Inflammatory macrophage treated with lipopolysaccharide for 1 hour (primary cell): ENCODE results near the gene SLC41A1.

Source experiments
- DNase-seq, 2 donors: peaks; one replicate each; pipeline ENCODE4 v3.0.0-alpha.2; 2020 to 2022

SLC41A1 gene

DNA sequence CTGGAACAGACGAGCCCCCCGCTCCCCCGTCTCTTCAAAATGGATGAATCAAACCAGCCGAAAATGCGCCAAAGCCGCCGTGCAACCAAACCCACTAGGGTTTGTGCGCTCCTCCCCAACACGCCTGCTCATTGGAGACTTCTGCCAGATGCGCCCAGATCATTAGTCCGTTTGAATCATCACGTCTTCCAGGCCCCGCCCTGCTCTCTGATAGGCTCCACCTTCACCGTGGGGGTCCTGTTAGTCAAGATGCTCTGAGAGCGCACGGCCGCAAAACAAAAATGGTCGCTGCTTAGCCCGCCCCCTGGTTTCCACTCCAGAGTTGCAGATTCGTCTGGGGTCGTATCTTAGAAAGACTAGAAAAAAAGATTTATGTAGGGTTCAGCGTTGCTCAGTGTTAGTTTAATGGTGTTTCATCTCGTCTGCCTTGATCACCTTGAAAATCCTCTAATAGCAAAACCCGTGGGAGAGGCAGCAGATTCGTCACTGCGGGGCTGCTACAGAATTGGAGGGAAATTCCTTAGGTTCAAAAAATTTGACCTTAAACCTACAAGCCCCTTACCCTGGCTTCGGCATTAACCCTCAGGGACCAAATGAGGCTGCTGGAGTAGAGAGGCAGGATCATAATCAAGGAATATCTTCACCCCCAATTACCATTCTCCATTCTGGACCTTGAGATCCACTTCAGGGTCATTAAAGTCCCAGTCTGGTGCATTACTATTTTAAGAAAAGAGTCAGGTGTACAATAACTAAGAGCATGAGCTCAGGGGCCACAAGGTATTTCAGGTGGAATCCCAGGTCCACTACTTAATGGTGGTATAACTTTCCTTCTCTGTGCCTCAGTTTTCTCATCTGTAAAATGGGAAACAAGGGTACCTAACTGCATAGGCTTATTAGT lies 62.6 kb downstream of the SLC41A1 start, which contains the start of gene NUCKS1:
Gene NUCKS1 (minus strand): TSS at position 45 of the 898 bp plus-strand sequence. CDS start 209 bp downstream, outside the sequence.
- DNase-seq: peak; percentile 98 to 99

DNA sequence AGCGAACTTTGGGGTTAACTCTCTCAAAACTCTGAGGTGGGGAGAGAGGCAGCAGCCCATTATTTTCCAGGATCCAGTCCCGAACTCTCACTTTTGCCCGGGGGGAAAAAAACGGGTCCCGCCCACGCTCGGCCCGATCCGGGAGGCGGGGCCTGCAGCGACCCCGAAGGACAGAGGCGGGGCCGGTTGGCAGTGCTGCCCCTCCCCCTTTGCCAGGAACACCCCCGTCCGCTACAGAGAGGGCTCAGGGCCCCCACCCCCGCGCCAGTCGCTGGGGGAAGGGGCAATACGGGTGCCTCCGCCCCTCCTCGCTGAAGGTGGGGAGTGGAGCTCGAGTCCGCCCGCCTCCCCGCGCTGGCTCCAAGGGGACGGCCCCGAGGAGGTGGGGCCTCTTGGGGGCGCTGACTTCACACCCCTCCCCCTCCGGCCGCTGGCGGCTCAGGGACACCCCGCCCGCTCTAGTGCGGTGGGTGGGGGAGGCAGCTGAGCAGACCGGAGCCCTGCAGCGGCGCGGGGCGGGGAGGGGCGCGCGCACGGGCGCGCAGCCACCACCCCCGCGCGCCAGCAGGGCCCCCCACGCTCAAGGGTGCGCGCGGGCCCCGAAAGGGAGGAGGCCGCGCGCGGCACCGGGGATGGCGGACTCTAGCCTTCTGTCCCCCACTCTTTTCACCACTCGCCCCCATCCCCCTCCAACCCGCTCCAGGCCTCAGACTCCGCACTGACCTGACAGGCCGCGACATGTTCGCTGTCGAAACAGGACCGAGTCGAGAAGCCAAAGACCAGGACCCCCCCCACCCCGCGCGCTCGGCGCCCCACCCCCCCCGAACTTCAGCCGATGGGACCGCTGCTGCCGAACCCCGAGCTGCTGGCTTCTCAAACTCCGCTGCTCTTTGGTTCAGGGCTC lies 63.5 kb downstream of the SLC41A1 start:
- DNase-seq: peak; percentile 89 to 97

DNA sequence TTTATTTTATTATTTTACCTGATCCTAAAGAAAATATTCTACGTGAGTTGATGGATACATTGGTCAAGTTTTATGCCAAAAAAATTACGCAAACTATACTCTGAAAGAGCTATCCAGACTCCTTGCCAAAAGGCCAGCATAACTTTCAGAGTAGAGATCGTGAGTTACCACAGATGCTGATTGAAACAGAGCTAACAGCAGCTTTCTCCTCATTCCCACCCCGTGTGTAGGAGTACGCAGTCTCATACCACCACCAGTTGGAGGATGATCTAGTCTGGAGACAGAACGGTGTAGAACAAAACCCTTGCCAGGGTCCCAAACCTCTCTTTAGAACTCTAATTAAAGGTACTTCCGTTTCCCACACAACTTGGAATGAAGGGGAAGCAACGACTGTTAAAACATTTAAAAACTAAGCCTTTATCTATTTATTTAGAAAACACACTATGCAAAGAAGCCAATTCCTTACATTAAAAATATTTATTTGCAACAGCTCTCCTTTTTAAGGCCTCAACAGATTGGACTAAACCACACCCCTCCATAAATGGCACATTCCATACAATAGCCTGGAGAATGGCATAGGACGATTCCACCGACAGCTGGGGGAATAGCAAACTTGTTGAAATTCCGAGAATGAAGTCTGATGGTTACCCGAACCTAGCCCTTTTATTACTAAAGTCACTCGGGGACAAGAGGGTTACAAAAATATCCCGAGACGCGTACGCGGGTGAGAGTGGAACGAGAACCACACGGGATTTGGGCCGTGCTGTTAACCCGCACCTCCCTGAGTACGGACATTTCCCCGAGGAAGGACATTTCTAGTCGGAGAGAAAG lies 64.4 kb downstream of the SLC41A1 start:
- peak; percentile 61 to 76 for DNase-seq

DNA sequence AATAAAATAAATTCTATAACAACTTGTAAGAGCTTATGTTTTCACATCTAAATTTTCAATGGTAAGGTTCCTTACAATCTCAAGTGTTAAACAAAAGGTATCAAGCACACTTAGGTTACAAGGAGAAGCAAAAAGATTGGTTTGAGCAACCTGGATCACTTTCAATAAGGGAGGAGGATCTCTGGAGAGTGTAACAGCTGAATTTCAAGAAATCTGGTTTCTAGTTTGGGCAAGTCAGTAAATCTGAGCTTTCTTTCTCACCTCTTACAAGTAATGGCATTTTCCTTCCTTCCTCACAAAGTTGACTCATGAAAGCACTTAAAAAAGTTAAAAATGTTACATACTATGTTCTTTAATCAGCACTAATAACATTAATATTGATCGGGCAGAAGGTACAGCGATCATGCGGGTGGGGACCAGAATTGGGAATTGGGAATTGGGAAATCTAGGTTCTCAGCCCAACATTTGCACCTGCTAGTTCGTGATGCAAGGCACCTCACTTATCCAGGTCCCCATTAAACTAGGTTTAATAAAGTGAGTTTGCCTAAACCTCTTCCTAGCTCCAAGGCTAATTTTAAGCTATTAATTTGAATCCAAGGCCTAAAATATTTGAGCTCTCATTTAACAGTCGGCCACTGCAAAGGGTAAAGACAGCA lies 66.1 kb downstream of the SLC41A1 start:
- DNase-seq: no peak

DNA sequence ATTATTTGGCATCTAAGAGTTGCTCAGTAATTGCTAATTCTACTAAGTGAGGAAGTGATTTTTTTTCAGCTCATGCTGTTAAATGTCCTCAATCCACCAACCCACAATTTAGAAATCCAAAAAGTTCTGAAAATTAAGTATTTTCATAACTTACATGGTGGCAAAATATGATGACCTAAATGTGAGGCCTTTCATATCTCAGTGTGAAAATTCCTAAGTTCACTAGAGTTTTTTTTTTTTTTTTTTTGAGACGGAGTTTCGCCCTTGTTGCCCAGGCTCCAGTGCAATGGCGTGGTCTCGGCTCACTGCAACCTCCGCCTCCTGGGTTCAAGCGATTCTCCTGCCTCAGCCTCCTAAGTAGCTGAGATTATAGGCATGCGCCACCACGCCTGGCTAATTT lies 68.6 kb downstream of the SLC41A1 start:
- no peak for DNase-seq

DNA sequence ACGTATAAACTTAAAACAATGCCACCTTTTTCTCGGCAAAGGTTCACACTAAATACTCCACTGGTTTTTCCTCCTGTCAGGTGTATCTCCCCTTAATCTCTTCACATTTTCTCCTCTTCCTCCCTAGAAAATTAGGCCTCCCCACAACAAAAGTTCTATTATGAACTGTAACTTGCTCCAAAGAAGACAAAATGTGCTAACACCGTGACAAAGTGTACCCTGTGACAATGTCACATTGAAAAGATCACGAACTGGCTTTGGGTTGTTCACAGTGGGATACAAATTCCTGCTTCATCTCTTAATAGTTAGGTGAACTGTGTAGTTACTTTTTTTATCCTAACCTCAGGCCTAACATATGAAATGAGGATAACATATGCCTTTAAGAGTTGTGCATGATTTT lies 69.0 kb downstream of the SLC41A1 start:
- DNase-seq: no peak

DNA sequence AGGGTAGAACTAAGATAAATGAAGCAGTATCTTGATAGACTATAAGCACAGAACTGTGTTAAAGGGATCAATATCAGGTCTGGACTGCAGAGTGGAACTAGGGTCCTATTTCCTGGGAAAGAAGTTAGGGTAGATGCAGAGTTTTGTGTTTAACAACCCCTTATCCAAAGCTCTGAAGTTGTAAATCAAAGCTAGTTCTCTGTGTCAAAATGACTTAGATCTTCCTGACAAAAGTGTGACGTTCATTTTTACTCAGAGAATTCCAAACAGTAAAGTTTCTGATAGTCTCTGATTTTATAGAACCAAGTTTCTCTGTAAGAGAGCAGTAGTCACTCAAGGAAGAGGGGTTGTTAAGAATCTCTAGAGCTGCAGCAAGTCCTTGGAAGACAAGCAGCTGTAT lies 71.3 kb downstream of the SLC41A1 start:
- no peak for DNase-seq

DNA sequence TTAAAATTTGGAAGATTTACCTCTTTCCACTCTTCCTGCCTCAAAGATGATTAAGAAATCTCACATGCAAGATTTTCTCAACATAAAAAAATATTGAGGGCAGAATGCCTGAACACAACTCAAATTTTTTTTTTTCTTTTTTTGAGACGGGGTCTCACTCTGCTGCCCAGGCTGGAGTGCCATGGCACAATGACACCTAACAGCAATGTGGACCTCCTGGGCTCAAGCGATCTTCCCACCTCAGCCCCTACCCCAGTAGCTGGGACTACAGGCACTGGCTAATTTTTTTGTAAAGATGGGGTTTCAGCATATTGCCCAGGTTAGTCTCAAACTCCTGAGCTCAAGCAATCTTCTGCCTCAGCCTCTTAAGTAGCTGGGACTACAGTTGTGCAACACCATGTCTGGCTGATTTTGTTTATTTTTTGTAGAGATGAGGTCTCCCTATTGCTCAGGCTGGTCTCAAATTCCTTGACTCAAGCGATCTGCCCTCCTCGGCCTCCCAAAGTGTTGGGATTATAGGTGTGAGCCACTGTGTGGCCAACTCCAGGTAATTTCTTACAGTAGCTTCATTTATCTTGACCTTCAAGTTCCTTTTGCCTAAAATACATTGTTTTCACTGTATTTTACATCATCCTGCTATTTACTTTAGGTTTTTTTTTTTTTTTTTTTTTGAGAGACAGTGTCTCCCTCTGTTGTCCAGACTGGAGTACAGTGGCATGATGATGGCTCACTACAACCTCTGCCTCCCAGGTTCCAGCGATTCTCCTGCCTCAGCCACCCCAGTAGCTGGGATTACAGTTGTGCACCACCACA lies 73.4 kb downstream of the SLC41A1 start:
- no peak for DNase-seq
